Stimulated activated CD8-positive, alpha-beta memory T cell treated with anti-CD3 and anti-CD28 coated beads, Interleukin-2, amount 100 ng/mL, for 1 hour (primary cell): ENCODE data around the gene GOLGA6L7.
"Not testable (repeated sequence)": the region's sequence is repeated elsewhere in the genome, so short reads cannot be mapped to it uniquely, and the experiment has no call there.

ENCODE experiments used
- DNase-seq, 2 donors: peaks; one replicate each; pipeline ENCODE4 v3.0.0-alpha.2; 2020; ENCODE audit warnings: low read depth in 2 of 2

The GOLGA6L7 gene

GRCh38 chr15:28884151-28884940 is 35.9 kb upstream of the GOLGA6L7 start:
- no peak for DNase-seq

GRCh38 chr15:28881600-28881999 is 33.2 kb upstream of the GOLGA6L7 start:
- no peak for DNase-seq

- DNase-seq: no peak
These were observed 32.7 kb upstream of the GOLGA6L7 start for GRCh38 chr15:28881170-28881569.

GRCh38 chr15:28880680-28881079 is 32.2 kb upstream of the GOLGA6L7 start:
- DNase-seq: no peak

- DNase-seq: no peak
These were observed 31.1 kb upstream of the GOLGA6L7 start for GRCh38 chr15:28879551-28879950.

GRCh38 chr15:28878209-28878608 is 29.8 kb upstream of the GOLGA6L7 start:
- no peak for DNase-seq

GRCh38 chr15:28876845-28877185 is 28.4 kb upstream of the GOLGA6L7 start:
- DNase-seq: no peak

- DNase-seq: no peak
These were observed 27.8 kb upstream of the GOLGA6L7 start for GRCh38 chr15:28876131-28876844.

- DNase-seq: no peak
These were observed 27.1 kb upstream of the GOLGA6L7 start for GRCh38 chr15:28875461-28876000.

GRCh38 chr15:28873585-28874190 is 25.2 kb upstream of the GOLGA6L7 start:
- no peak for DNase-seq

- no peak for DNase-seq
These were observed 24.6 kb upstream of the GOLGA6L7 start for GRCh38 chr15:28873006-28873405.

- DNase-seq: no peak
These were observed 22.7 kb upstream of the GOLGA6L7 start for GRCh38 chr15:28871168-28871567.

GRCh38 chr15:28868744-28869345 is 20.4 kb upstream of the GOLGA6L7 start:
- DNase-seq: no peak

- not testable (repeated sequence) for DNase-seq
These were observed 13.3 kb upstream of the GOLGA6L7 start for GRCh38 chr15:28861589-28862293.

- no peak for DNase-seq
These were observed 12.6 kb upstream of the GOLGA6L7 start for GRCh38 chr15:28861031-28861534.

GRCh38 chr15:28854578-28854977 is 6.1 kb upstream of the GOLGA6L7 start:
- DNase-seq: not testable (repeated sequence)

GRCh38 chr15:28853654-28854053 is 5.2 kb upstream of the GOLGA6L7 start:
- not testable (repeated sequence) for DNase-seq

- not testable (repeated sequence) for DNase-seq
These were observed 1.3 kb upstream of the GOLGA6L7 start for GRCh38 chr15:28849766-28850165.

GRCh38 chr15:28849271-28849670 is 827 bp upstream of the GOLGA6L7 start:
- DNase-seq: not testable (repeated sequence)

- DNase-seq: not testable (repeated sequence)
These were observed 485 bp downstream of the GOLGA6L7 start for GRCh38 chr15:28847959-28848358.

GRCh38 chr15:28847247-28847646 is 1.2 kb downstream of the GOLGA6L7 start:
- DNase-seq: not testable (repeated sequence)
